GM20431 (cell line): ENCODE data around the gene CIP2A.
"Not testable (repeated sequence)": the region's sequence is repeated elsewhere in the genome, so short reads cannot be mapped to it uniquely, and the experiment has no call there.

Experiments used
- in situ Hi-C: fragments of 300-500 bp; cut with MseI, MboI; formaldehyde crosslinking; loops from one replicate; pipeline ENCODE4 v1.15.0; 2020; ENCODE audit warnings: low sequenced_read_pairs; ENCODE audit not compliant: unreplicated experiment

The CIP2A gene

DNA sequence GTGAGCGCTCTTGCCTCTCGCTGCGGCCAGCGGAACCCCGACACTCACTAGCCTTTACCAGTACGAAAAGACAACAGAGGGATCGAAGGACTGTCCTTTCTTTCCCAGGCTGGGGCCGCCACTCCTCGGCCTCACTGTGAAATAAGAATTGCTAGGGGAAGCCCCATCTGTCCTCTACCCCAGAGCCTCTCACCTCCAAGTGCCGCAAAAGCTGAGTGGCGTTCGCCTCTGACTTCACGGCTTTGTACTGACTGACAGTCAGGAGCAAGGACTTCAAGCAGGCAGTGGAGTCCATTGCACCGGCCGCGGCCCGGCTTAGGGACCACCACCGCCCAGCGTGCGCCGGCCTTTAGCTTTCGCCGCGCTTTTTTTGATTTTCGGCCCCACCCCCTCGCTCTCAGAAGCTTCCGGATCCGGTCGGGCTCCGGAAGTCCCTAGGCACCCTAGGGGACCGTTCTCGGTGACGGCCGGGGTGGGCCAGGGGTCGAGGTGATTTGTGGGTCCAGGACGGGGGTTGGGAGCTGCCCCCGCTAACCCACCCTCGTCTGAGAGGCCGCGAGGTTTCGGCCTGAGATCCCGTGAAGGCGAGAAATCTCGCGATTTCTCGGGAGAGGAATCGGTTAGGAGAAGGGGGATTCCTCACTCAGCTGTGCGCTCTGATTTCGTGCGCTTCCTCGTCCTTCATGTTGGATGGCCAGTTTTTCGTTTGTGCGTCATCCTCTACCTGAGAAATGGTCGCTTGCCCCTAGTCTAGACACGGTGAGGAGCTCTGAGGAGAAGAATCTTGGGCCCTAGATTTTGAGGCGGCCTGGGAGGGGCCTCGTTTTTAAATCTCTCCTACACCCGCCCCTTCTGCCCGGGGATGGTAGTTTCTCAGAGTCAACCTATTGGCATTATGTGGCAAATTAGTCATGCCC lies at the start of gene CIP2A, which contains the start of gene DZIP3:
TSS of gene CIP2A (minus strand) at position 358 of the 917 bp plus-strand sequence. CDS start at position 295, 63 bp downstream.
TSS of gene DZIP3 (plus strand) at position 642 of the 917 bp plus-strand sequence. CDS start 15,685 bp downstream, outside the sequence.
- in situ Hi-C loops, result no loop called here

DNA sequence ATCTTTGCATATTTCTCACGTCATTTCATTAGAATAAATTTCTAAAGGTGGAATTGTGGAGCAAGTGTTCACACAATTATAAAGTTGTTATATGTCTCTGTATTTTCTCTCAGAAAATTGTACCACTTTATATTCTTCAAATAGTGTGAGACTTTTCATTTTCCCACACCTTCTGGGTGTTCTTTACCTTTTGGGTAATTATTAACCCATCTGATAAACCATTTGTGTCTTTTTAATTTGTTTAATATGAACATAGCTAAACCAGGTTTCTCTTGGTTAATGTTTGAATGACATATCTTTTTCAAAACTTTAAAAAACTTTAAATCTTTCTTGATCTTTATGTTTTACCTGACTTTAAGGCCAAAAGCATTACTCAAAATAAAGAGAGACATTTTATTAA lies 40.7 kb upstream of the CIP2A start:
- in situ Hi-C loops, result no loop called here

DNA sequence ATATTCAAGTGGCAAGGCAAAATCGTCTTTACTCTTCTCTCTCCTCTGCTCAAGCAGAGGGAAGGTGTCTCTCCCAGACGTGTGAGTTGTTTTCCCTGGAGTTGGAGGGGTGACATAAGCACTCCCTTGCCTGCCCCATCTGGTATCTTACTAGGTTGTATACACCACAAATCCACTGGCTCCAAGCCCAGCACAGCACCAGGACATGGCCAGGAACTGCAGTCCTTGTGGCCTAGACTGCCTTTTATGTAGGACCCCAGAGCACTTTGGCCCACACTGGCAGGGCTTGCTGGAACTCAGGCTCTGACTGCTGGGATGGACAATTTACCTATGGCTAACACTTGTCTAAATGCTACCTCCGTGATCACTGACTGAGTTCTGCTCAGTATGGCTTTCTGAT lies 34.3 kb upstream of the CIP2A start:
- in situ Hi-C loops, result no loop called here

DNA sequence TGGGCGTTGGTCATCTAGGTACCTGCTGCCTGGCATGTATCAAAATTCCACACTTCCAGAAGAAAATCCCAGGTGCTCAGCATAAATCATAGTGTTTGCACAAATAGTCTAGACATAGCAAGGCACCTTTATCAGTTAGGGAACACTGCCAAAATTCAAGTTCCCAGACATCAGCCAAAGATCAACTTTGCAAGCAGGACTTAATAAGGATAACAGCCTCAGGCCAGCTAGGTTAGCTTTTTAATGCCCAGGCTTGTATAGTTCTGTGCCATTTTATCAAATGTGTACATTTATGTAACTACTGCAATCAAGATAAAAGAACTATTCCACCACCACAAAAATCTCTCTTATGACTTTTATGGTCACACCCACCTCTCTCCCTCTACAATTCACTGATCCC lies 31.0 kb upstream of the CIP2A start:
- in situ Hi-C loops, result no loop called here

DNA sequence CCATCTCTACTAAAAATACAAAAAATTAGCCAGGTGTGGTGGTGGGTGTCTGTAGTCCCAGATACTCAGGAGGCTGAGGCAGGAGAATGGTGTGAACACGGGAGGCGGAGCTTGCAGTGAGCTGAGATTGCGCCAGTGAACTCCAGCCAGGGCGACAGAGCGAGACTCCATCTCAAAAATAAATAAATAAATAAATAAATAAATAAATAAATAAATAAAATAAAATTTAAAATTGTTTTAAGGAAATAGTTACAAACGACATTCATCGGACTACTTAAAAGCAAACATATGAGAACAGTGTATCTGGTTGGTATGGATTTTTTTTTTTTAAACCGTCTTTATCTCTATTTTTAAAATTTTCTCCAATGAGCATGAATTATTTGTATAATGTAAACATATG lies 26.9 kb upstream of the CIP2A start:
- in situ Hi-C loops, result not testable (repeated sequence)

DNA sequence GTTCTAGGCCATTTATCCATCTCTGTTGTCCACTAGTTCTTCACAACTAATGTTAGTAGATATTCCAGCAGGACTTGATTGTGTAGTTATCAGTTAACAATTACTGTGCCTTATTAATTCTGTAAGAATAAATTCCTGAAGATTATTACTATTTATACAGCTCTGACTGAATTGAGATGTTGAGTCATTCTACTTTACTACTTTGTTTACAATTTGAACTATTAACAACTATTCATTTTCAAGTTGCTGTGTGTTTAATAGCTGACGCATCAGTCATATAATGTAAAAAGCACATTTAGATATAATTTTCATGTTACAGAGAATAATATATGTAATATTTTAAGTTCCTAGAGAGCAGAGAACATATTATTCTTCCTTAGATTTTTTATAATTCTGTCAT lies 21.4 kb upstream of the CIP2A start:
- in situ Hi-C loops, result no loop called here

DNA sequence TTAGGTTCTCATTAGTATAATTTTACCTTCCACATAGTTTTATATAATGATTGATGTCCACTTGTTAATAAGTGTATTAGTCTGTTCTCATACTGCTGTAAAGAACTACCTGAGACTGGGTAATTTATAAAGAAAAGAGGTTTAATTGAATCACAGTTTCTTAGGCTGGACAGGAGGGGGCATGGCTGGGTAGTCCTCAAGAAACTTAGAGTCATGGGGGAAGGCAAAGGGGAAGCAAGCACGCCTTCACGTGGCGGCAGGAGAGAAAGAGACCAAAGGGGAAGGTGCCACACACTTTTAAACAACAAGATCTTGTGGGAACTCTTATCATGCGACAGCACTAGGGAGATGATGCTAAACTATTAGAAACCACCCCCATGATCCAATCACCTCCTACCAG lies 19.5 kb upstream of the CIP2A start:
- in situ Hi-C loops, result no loop called here

DNA sequence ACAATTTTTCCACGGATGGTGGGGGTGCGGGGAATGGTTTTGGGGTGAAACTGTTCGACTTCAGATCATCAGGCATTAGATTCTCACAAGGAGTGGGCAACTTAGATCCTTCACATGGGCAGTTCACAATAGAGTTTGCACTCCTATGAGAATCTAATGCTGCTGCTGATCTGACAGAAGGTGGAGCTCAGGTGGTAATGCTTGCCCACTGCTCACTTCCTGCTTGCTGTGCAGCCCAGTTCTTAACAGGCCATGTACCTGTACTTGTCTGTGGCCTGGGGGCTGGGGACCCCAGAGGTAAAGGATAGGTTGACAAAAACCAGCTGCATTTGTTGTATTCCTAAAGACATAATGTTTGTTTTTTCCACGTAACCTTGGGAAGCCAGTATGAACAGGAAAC lies 16.3 kb upstream of the CIP2A start:
- in situ Hi-C loops, result no loop called here

DNA sequence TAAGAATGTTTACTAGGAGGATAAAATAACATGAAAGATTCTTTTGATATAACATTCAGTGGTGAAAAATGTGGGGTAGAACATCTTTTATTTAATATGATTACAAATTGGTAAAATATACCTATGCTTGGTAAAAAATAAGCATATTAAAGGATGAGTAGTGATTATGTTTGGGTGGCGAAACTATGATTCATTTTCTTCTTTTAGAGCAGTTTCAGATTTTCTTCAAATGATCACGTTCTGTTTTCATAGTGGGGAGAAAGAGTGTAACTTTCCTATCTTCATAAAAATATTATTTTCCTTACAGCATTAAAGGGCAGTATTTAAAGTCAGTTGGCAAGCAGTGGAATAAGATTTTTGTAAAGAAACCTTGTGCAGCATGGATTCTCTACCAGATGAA lies 15.8 kb upstream of the CIP2A start:
- in situ Hi-C loops, result no loop called here

DNA sequence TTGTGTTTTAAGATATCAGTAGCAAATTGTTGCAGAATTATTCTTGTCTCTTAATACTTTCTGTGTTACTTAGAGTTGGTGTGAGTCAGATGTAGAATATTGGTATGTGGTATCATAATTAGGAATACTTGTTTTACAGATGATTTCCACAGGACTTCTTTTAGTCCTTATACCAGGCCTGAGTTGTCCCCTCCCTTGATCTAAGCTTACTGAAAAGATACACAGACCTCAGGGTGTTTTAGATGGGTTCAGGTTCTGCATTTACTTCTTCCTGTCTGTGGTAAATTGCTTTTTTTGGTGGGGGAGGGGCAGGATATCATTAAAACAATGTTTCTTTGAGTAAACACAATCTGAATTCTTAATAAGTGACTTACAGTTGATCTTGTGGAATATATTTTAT lies 14.5 kb upstream of the CIP2A start:
- in situ Hi-C loops, result no loop called here

DNA sequence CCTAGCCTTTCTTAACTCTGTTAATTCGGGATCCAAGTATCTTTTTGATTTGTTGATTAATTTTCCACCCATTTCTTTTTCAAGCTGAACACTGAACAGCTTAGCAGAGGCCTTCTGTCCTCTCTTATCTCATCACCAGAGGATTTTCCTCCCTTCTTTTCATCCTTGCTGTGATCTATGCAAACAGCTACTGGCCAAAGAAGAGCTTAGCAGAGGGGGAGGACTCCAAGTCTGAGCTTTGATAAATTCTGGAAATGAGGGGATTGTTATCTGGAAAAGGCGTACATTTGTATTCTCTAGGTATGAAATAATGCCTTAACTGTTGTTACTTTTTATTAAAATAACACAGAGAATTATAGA lies 13.7 kb upstream of the CIP2A start:
- in situ Hi-C loops, result no loop called here

DNA sequence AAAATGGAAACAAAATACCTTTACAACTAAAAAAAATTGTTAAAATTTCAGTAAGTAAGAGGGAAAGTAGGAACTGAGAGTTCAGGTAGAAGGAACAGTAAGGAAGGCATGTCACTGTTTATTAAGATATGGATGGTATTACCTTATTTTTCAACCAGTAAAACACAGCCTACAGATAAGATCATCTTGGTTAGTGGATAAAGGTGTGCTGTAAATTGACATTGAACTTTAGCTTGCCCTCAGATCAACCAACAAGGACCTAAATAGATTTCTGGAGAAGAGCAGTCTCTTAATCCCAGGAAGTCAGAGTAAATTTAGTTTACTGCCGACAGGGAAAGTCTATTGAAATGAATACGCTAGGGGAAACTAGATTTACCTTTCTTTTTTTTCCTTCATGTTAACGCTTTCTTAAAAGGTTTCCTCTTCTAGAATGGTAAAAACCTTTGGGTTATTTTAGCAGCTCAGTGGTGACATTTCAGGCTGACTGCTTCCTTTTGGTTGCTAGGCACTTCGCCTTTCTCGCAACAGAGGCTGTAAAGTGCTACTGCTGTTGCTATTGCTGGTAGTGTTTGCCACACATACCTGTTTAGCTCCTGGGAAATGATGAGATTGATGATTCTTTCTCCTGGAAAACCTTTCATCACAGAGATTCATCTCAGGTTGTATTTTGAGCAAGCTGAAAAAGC lies 13.2 kb upstream of the CIP2A start:
- in situ Hi-C loops, result no loop called here

DNA sequence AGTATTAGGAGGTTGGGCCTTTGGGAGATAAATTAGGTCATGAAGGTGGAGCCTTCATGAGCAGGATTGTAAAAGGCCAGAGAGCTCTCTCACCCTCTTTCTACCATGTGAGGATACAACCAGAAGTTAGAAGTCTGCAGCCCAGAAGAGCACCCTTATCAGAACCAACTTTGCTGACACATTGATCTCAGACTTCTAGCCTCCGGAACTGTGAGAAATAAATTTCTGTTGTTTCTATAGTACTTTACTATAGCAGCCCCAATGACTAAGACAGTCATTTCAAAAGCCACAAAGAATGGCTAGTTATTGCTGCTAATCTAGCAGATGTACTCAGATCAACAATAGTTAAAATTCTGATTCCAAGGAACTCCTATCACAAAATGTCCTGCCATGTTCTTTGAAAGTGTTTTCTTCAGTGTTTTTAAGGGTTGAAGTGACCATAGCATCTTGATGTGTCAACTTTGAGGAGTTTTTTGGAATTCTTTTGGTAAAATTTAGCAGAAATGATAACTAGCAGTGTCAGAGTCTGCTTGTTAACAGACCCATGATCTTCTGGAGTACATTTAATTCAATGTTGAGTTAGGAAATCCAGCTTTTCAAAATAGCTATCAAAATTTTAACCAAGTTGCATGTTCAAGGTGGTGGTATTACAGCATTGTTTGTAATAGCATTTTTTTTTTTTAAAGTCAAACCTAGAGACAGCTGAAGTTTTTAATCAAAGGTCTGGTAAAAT lies 10.6 kb upstream of the CIP2A start:
- in situ Hi-C loops, result no loop called here

DNA sequence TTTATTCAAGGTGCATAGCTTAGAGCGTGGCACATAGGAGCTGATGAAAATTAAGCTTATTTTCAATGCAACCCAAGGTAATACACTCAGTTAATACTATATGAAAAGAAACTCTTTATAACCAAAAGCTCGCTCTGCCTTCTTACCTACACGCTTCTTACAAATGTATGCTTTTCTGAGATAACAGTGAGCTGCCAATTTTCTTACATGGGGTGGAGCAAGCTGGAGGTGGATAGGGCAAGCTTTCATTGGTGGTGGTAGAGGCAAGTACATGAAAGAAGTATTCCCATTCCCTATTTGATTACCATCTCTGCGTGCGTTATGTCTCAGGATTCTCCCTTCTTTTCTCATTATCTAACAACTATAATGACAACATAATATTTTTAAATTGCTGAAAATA lies 9.1 kb upstream of the CIP2A start:
- in situ Hi-C loops, result no loop called here

DNA sequence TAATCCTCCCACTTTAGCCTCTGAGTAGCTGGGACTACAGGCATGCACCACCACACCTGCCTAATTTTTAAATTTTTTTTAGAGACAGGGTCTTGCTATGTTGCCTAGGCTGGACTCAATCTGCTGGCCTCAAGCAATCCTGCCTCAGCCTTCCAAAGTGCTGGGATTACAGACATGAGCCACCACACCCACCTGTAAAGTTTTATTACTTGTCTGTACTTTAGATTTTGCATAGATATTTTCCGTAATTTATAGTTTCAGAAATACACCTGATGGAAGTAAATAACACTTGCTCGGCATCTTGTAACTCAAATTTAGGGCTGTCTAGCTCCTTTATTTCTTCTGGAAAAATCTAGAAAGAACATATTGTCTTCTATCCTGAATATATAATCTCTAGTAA lies 6.1 kb upstream of the CIP2A start:
- in situ Hi-C loops, result no loop called here

DNA sequence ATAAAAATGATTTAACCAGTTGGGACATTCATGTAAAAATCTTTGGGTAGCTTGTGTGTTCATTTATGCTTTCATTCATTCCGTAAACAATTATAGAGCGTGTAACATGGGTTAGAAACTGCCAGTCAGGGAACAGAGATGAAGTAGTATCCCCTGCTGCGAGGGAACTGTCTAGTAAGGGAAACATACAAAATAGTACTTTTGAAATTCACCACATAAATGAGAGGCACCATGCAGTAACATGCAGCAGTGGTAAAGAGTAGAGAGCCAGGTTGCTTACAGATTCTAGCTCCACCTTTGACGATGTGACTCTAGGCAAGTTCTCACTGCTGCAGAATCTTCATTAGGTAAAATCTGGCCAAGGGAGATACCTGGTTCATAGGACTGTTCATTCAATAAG lies 1.2 kb upstream of the CIP2A start:
- in situ Hi-C loops, result no loop called here

DNA sequence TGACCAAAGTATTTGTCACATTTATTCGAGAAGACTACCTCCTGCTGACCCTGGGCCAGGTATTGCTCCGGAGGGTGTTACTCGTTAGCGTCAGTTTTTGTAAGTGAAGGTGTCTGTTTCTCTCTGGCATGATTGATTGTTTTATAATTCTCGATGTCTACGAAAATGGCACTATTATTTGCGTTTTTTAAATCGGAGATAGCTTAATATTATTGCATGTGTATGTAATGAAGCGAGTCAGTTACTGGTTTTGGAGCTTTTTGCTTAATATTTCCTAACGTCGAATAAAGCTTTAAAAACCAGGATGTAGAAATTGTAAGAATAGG lies 723 bp upstream of the CIP2A start:
- in situ Hi-C loops, result no loop called here

DNA sequence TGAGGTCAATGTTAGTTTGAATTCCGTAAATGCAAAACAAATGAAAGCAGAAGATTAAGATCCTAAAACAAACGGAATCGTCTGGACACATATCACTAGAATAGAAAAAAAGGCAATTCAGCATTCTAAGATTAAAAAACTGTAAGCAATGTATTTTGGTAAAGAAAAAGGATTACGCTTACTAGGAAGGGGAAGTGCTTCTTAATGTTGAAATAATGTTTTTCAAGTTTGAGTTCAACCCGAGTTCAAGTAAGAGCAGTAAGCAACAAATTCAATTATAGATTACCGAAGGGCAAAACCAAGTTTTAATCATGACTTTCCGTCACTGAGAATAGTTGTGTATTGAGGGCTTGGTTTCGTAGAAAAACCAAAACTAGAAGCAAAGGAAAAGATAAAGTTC lies 637 bp downstream of the CIP2A start:
- in situ Hi-C loops, result no loop called here

DNA sequence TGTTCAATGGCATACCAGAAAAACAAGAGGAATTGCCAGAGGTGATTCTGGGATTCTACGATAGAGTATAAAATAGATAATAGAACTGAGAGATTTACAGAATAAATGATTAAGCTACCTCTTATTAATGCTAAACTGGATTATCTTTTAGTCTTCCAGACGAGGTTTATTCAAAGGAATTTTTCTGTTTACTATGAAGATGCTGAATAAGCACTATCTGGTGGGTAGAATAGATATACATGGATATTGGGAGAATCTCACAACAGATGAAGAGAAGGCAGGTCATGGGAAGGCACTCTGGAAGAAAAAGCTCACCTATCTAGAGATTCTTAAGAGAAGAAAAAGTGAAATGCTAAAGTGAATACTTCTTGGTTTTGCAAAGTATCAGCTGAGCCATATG lies 11.2 kb downstream of the CIP2A start:
- in situ Hi-C loops, result no loop called here

DNA sequence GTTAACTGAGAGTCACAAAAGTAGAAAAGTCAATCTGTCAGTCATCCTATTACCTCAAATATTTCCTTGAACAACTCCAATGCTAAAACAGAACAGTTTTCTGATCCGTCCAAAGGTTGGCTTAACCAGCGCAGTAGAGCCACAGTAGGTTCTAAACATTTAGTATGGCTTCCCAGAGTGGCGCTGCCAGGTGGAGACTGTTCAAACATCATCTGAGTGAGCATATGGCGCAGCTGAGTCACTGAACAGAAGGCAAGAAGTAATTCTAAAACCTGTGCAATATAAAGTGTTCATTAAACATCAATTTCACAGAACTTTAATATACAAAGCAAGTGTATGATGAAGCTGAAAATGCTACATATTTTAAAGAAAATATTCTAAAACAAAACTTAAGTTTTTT lies 19.9 kb downstream of the CIP2A start:
- in situ Hi-C loops, result no loop called here

DNA sequence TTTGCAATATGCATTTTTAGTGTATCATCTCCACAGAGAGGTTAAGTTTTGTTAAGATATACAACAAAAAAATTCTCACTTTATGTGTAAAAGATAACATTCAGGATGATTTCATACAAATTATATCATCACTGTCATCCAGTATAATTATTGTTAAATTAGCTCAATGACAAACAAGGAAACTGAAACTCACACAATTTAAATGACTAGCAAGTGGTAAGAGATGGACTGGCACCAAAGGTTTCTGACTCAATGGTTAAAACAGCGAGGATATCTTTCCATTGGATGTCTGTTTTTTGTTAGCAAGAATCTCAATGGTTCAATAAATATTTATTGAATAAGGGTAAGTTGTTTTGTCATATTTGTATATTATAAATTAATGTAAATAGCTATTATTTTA lies 22.6 kb downstream of the CIP2A start:
- in situ Hi-C loops, result no loop called here
